GM12878 (cell line): ENCODE measurements around the gene PPP2R1B. TPM values are rescaled to one million over a fixed set of nuclear protein-coding genes. Genes with fewer than 3 reads are reported as not detected.

Source experiments
- ATAC-seq: fragments of 200-7000 bp; cut with Tn5 transposase; 3 replicates; pipeline ENCODE4 v1.9.1; 2020; ENCODE audit warnings: mild to moderate bottlenecking, moderate library complexity
- BruUV-seq: library from RNA; stranded (reverse); fragments of 400-500 nt; replicated peaks from 2 replicates; lab custom pipeline; 2021; lab: Mats Ljungman, UMichigan
- CTCF ChIA-PET: fragments of 300-600 bp; sonication (Branson Sonifier 250); formaldehyde crosslinking; extraction: SDS; loops from one replicate; lab custom pipeline; 2021; ENCODE audit warnings: inconsistent platforms; lab: Yijun Ruan, JAX
- POLR2A ChIA-PET: fragments of 350-600 bp; formaldehyde crosslinking; extraction: SDS; loops from one replicate; lab custom pipeline; 2021; ENCODE audit warnings: inconsistent platforms; lab: Charles Lee
- RAD21 ChIA-PET: fragments of 300-600 bp; sonication (Branson Sonifier 250); formaldehyde crosslinking; loops from one replicate; lab custom pipeline; 2023; ENCODE audit warnings: antibody characterized with exemption; ENCODE audit not compliant: unreplicated experiment; lab: Charles Lee
- SMC1A ChIA-PET: fragments of 300-600 bp; sonication (Branson Sonifier 250); formaldehyde crosslinking; loops from one replicate; lab custom pipeline; 2023; ENCODE audit not compliant: unreplicated experiment, uncharacterized antibody; lab: Charles Lee
- DNase-seq: peaks from one replicate; pipeline ENCODE4 v3.0.0-alpha.2; 2011; ENCODE audit warnings: low read depth, low spot score
- FAIRE-seq: peaks from 3 replicates; lab custom pipeline; 2011; peaks lifted over from hg19 to GRCh38; lab: Jason Lieb, UNC
- H2AFZ ChIP-seq: 2 replicates; pipeline ENCODE4 v1.6.0; 2011; ENCODE audit warnings: low read depth, low read length, control low read depth; ENCODE audit not compliant: control insufficient read depth
- H3K27ac ChIP-seq: 2 replicates; pipeline ENCODE4 v1.5.1; 2011; ENCODE audit warnings: control low read depth; ENCODE audit not compliant: control insufficient read depth, insufficient read depth
- H3K27me3 ChIP-seq, 2 experiments: replicated peaks in 1 of 2; 2 replicates each; pipeline versions ENCODE4 v1.6.0 to v1.6.1; 2011; ENCODE audit warnings: low read length in 1 of 2; ENCODE audit not compliant: control insufficient read depth in 2 of 2, insufficient read depth in 2 of 2
- H3K36me3 ChIP-seq, 2 experiments: 2 replicates each; pipeline ENCODE4 v1.5.1; 2011; ENCODE audit warnings: low read length in 1 of 2; ENCODE audit not compliant: control insufficient read depth in 2 of 2, insufficient read depth in 2 of 2
- H3K4me1 ChIP-seq: 2 replicates; pipeline ENCODE4 v1.6.1; 2011; ENCODE audit warnings: mild to moderate bottlenecking, low read length, moderate library complexity, mixed read lengths; ENCODE audit not compliant: control insufficient read depth, insufficient read depth
- H3K4me2 ChIP-seq: 2 replicates; pipeline ENCODE4 v1.6.0; 2011; ENCODE audit warnings: control low read depth; ENCODE audit not compliant: control insufficient read depth, insufficient read depth
- H3K4me3 ChIP-seq: fragments of 200-600 bp; sonication (generic); 2 replicates; pipeline ENCODE4 v1.5.1; 2016
- H3K79me2 ChIP-seq: 2 replicates; pipeline ENCODE4 v1.6.0; 2011; ENCODE audit warnings: low read length; ENCODE audit not compliant: control insufficient read depth, insufficient read depth
- H3K9ac ChIP-seq: 2 replicates; pipeline ENCODE4 v1.8.0; 2011; ENCODE audit warnings: low read length, control low read depth, mixed read lengths; ENCODE audit not compliant: control insufficient read depth, insufficient read depth
- H3K9me3 ChIP-seq: replicated peaks from 3 replicates; pipeline ENCODE4 v1.5.1; 2011; ENCODE audit warnings: mild to moderate bottlenecking, low read length; ENCODE audit not compliant: control insufficient read depth, insufficient read depth
- H4K20me1 ChIP-seq: 2 replicates; pipeline ENCODE4 v1.6.0; 2011; ENCODE audit not compliant: control insufficient read depth, insufficient read depth
- GABPA ChIP-seq: IDR thresholded peaks from 2 replicates; pipeline ENCODE4 v1.6.1; 2014; ENCODE audit warnings: antibody characterized with exemption, low read depth, mild to moderate bottlenecking, inconsistent platforms
- HDAC6 ChIP-seq: fragments of 200-600 bp; sonication (generic); IDR thresholded peaks from one replicate; pipeline ENCODE4 v1.8.0; 2017; ENCODE audit warnings: antibody characterized with exemption; ENCODE audit not compliant: unreplicated experiment
- MYB ChIP-seq: fragments of 150-350 bp; IDR thresholded peaks from 2 replicates; pipeline ENCODE4 v1.6.1; 2014; ENCODE audit warnings: mild to moderate bottlenecking, low read depth, low read length, borderline replicate concordance
- ZNF687 ChIP-seq: fragments of 450-650 bp; IDR thresholded peaks from 2 replicates; pipeline ENCODE4 v1.6.1; 2017; ENCODE audit warnings: mild to moderate bottlenecking, moderate library complexity
- WGBS: methylation state at CpG from one replicate; pipeline ENCODE4 v1.1.6; 2016; ENCODE audit warnings: low lambda C conversion rate; ENCODE audit not compliant: insufficient replicate concordance, insufficient coverage; ENCODE audit errors: missing lambda C conversion rate; 5-methylcytosine and 5-hydroxymethylcytosine counted together
- in situ Hi-C: fragments of 300-500 bp; cut with MboI; formaldehyde crosslinking; loops from 9 replicates; pipeline ENCODE4 v1.14.3; 2018; ENCODE audit warnings: mixed read lengths
- intact Hi-C: fragments of 100-400 bp; cut with micrococcal nuclease; formaldehyde crosslinking; loops from one replicate; pipeline ENCODE4 v1.14.2; 2022; ENCODE audit not compliant: unreplicated experiment
- polyA plus RNA-seq, 11 experiments: library from polyadenylated mRNA; depleted of rRNA in 4 of 11; unstranded in 6 of 11; stranded (reverse) in 5 of 11; fragments of >200 nt; fragmentation: Nextera tagmentation in 4 of 11; fragmentation: Illumina TruSeq in 1 of 11; extraction: Ambion mirVana in 4 of 11; extraction: Trizol in 1 of 11; gene quantifications; 1 replicate in 1 of 11; 2 replicates in 10 of 11; pipeline versions ENCODE4 v1.2.1 to v1.2.3, GENCODE V29; 2011 to 2016; ENCODE audit warnings: inconsistent platforms in 2 of 11, missing spikeins in 2 of 11, low read depth in 1 of 11
- total RNA-seq, 4 experiments: library from RNA; depleted of rRNA in 3 of 4; stranded (reverse); fragments of >200 nt in 3 of 4; fragmentation: Illumina TruSeq in 1 of 4; extraction: Trizol in 1 of 4; gene quantifications; 2 replicates each; pipeline versions ENCODE4 v1.2.1 to v1.2.3, GENCODE V29; 2013 to 2021

Gene PPP2R1B
- total and polyA plus RNA-seq, 10 of the 15 experiments (the other 5 are each of a cell fraction or from before 2014, with no cell fraction given) = 26.6 to 68.2 (median 35.7) TPM

GRCh38 chr11:111707039-111707690, 59.0 kb downstream of the PPP2R1B start (continued):
- TF ChIP-seq ZNF687 (no peak), GABPA (no peak), HDAC6 (no peak)
- TF ChIP-seq, all 136 proteins: peak for 0

- SMC1A ChIA-PET = interaction anchor here (0.6 to 1.3 kb wide), 2 partner anchors 8 to 38 kb away, joined by 3 read pairs; no protein-coding TSS in a partner anchor
- Histone ChIP-seq H3K79me2 (no peaks in the 10 kb centered on the region), H3K9ac (no peak overlapping the region), H4K20me1 (no peaks in the 10 kb centered on the region), H3K9me3 (no peaks in the 10 kb centered on the region), H3K36me3 (peaks cover 0 to 14% of the 10 kb centered on the region in 2 experiments; a peak in 3 of 4 replicates), H3K4me3 (no peak overlapping the region), H3K27me3 (no peaks in the 10 kb centered on the region), H3K27ac (no peak overlapping the region), H3K4me1 (peaks cover under 1% of the 10 kb centered on the region), H2AFZ (no peak overlapping the region), H3K4me2 (no peak overlapping the region)
- FAIRE-seq (no peak), ATAC-seq (no peak), DNase-seq (no peak)
- RAD21 ChIA-PET = no interaction called here
- no TSS peak for BruUV-seq
- no peak for TF ChIP-seq MYB
- CTCF ChIA-PET = no interaction called here
- intact Hi-C loops = no loop called here
- 94% methylated on average over 1 of the region's 1 CpG for WGBS
- POLR2A ChIA-PET = no interaction called here
- in situ Hi-C loops = no loop called here
Observed at GRCh38 chr11:111703576-111703975, 62.6 kb downstream of the PPP2R1B start.
